Gastrocnemius medialis (tissue), 4 donors: ENCODE data around the gene CDH4.

Experiments
- POLR2A ChIP-seq, 2 donors: fragments of 450-650 bp; IDR thresholded peaks; one replicate each; pipeline ENCODE4 v1.6.1; 2017; ENCODE audit warnings: antibody characterized with exemption in 2 of 2, mild to moderate bottlenecking in 2 of 2, moderate library complexity in 2 of 2
- TF ChIP-seq, protein P1 (sequence below), 5 experiments: fragments of 450-650 bp in 3 of 5; fragments of 200-600 bp in 2 of 5; sonication (generic) in 2 of 5; IDR thresholded peaks in 4 of 5; conservative IDR thresholded peaks in 1 of 5; 1 replicate in 4 of 5; 2 replicates in 1 of 5; pipeline ENCODE4 v1.5.1; 2016 to 2019; ENCODE audit warnings: antibody characterized with exemption in 5 of 5, mild to moderate bottlenecking in 3 of 5, moderate library complexity in 3 of 5

- TF ChIP-seq, protein P1, sequence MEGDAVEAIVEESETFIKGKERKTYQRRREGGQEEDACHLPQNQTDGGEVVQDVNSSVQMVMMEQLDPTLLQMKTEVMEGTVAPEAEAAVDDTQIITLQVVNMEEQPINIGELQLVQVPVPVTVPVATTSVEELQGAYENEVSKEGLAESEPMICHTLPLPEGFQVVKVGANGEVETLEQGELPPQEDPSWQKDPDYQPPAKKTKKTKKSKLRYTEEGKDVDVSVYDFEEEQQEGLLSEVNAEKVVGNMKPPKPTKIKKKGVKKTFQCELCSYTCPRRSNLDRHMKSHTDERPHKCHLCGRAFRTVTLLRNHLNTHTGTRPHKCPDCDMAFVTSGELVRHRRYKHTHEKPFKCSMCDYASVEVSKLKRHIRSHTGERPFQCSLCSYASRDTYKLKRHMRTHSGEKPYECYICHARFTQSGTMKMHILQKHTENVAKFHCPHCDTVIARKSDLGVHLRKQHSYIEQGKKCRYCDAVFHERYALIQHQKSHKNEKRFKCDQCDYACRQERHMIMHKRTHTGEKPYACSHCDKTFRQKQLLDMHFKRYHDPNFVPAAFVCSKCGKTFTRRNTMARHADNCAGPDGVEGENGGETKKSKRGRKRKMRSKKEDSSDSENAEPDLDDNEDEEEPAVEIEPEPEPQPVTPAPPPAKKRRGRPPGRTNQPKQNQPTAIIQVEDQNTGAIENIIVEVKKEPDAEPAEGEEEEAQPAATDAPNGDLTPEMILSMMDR (IDR thresholded peaks at IDR 0.05 in 4 of 5, conservative IDR thresholded peaks at IDR 0.05 in 1 of 5): no peak
- no peak for TF ChIP-seq POLR2A (IDR thresholded peaks at IDR 0.05)
These were observed 684.7 kb downstream of the CDH4 start for GRCh38 chr20:61936701-61937131.
